ENCODE measurements around the gene ITGB3BP.

GRCh38 chr1:63548877-63549276 lies 25.9 kb upstream of the ITGB3BP start:
- no peak for TF ChIP-seq CTCF (IDR thresholded peaks at IDR 0.05)
- TF ChIP-seq POLR2A (IDR thresholded peaks at IDR 0.05) = no peak
- no peak for TF ChIP-seq POLR2AphosphoS5 (IDR thresholded peaks at IDR 0.05)
- no peak for TF ChIP-seq EP300 (IDR thresholded peaks at IDR 0.05)
